H1 (cell line): ENCODE measurements around the gene TAOK2. TPM values are rescaled to one million over a fixed set of nuclear protein-coding genes. Genes with fewer than 3 reads are reported as not detected.

Experiments
- CTCF ChIA-PET: fragments of 300-600 bp; sonication (Branson Sonifier 250); formaldehyde crosslinking; loops from one replicate; lab custom pipeline; 2021; ENCODE audit not compliant: partially characterized antibody; lab: Charles Lee
- POLR2A ChIA-PET: fragments of 300-600 bp; sonication (Branson Sonifier 250); formaldehyde crosslinking; loops from one replicate; lab custom pipeline; 2021; ENCODE audit warnings: inconsistent platforms; ENCODE audit not compliant: partially characterized antibody; lab: Charles Lee
- DNase-seq, 2 experiments: peaks; one replicate each; pipeline versions ENCODE4 v3.0.0 to v3.0.0-alpha.2; 2010 to 2022; ENCODE audit warnings: low spot score in 2 of 2, low read depth in 1 of 2, mixed read lengths in 1 of 2
- FAIRE-seq: peaks from 2 replicates; lab custom pipeline; 2011; peaks lifted over from hg19 to GRCh38; lab: Jason Lieb, UNC
- H2AFZ ChIP-seq: 2 replicates; pipeline ENCODE4 v1.8.1; 2012; ENCODE audit warnings: low read length, inconsistent platforms
- H2AK5ac ChIP-seq: 2 replicates; pipeline ENCODE4 v1.6.1; 2013; ENCODE audit warnings: low read depth, low read length
- H2BK120ac ChIP-seq: replicated peaks from 2 replicates; pipeline ENCODE3; 2013; ENCODE audit warnings: low read depth, low read length, inconsistent platforms
- H2BK12ac ChIP-seq: 2 replicates; pipeline ENCODE4 v1.6.1; 2013; ENCODE audit warnings: low read depth, low read length
- H2BK15ac ChIP-seq: 2 replicates; pipeline ENCODE4 v1.6.1; 2013; ENCODE audit warnings: low read length
- H2BK20ac ChIP-seq: 2 replicates; pipeline ENCODE4 v1.6.1; 2013; ENCODE audit warnings: low read length
- H2BK5ac ChIP-seq: 2 replicates; pipeline ENCODE4 v1.6.1; 2013; ENCODE audit warnings: low read depth, low read length
- H3K14ac ChIP-seq: 2 replicates; pipeline ENCODE4 v1.6.1; 2013; ENCODE audit warnings: inconsistent platforms; ENCODE audit not compliant: insufficient read length
- H3K18ac ChIP-seq: 2 replicates; pipeline ENCODE4 v1.6.1; 2013; ENCODE audit warnings: low read length; ENCODE audit errors: extremely low read depth
- H3K23ac ChIP-seq: 2 replicates; pipeline ENCODE4 v1.6.1; 2013; ENCODE audit warnings: inconsistent platforms; ENCODE audit not compliant: insufficient read length
- H3K23me2 ChIP-seq: 2 replicates; pipeline ENCODE4 v1.6.1; 2013; ENCODE audit warnings: low read depth, low read length
- H3K27ac ChIP-seq: 2 replicates; pipeline ENCODE4 v1.6.1; 2011; ENCODE audit warnings: low read depth, low read length, inconsistent platforms
- H3K27me3 ChIP-seq, 4 experiments: replicated peaks in 1 of 4; 1 replicate in 1 of 4; 2 replicates in 3 of 4; pipeline versions ENCODE4 v1.6.1 to v1.8.1; 2011 to 2013; ENCODE audit warnings: low read length in 3 of 4, mild to moderate bottlenecking in 3 of 4, inconsistent platforms in 2 of 4, mixed read lengths in 2 of 4, moderate library complexity in 1 of 4; ENCODE audit not compliant: control insufficient read depth in 3 of 4, insufficient read depth in 3 of 4; ENCODE audit errors: extremely low read depth in 1 of 4
- H3K36me3 ChIP-seq, 4 experiments: 2 replicates each; pipeline versions ENCODE4 v1.6.1 to v1.8.1; 2011 to 2013; ENCODE audit warnings: mild to moderate bottlenecking in 4 of 4, low read length in 3 of 4, moderate library complexity in 2 of 4, control low read depth in 1 of 4, inconsistent platforms in 1 of 4; ENCODE audit not compliant: insufficient read depth in 4 of 4, control insufficient read depth in 2 of 4
- H3K4ac ChIP-seq: replicated peaks from 2 replicates; pipeline ENCODE3; 2013; ENCODE audit warnings: low read length, low read depth, mixed read lengths, inconsistent platforms; ENCODE audit not compliant: insufficient read length
- H3K4me1 ChIP-seq, 4 experiments: replicated peaks in 1 of 4; 1 replicate in 1 of 4; 2 replicates in 3 of 4; pipeline versions ENCODE4 v1.6.1 to v1.8.1; 2011 to 2013; ENCODE audit warnings: low read length in 3 of 4, inconsistent platforms in 2 of 4, mixed read lengths in 1 of 4; ENCODE audit not compliant: insufficient read depth in 4 of 4, control insufficient read depth in 3 of 4
- H3K4me2 ChIP-seq, 2 experiments: 2 replicates each; pipeline versions ENCODE4 v1.6.1 to v1.8.1; 2011 to 2013; ENCODE audit warnings: low read depth in 2 of 2, low read length in 2 of 2, control low read depth in 1 of 2, inconsistent platforms in 1 of 2, mild to moderate bottlenecking in 1 of 2; ENCODE audit not compliant: insufficient read depth in 1 of 2
- H3K4me3 ChIP-seq, 4 experiments: fragments of 200-600, 300-600 bp in 1 of 4; sonication (generic), shearing (Covaris generic), sonication (Bioruptor Twin) in 1 of 4; 2 replicates each; pipeline versions ENCODE4 v1.5.1 to v1.8.1; 2011 to 2016; ENCODE audit warnings: low read length in 4 of 4, low read depth in 3 of 4, control low read depth in 2 of 4, inconsistent platforms in 2 of 4, mild to moderate bottlenecking in 2 of 4, mixed read lengths in 1 of 4, moderate library complexity in 1 of 4; ENCODE audit not compliant: insufficient read depth in 2 of 4; ENCODE audit errors: extremely low read depth in 1 of 4
- H3K56ac ChIP-seq: replicated peaks from 2 replicates; pipeline ENCODE3; 2013; ENCODE audit warnings: low read depth, mild to moderate bottlenecking, mixed read lengths, low read length, inconsistent platforms; ENCODE audit not compliant: insufficient read length
- H3K79me1 ChIP-seq: 2 replicates; pipeline ENCODE4 v1.6.1; 2013; ENCODE audit warnings: low read depth, low read length, control low read depth
- H3K79me2 ChIP-seq, 2 experiments: 2 replicates each; pipeline versions ENCODE4 v1.6.1 to v1.8.1; 2012 to 2013; ENCODE audit warnings: low read length in 2 of 2, mild to moderate bottlenecking in 2 of 2, inconsistent platforms in 1 of 2; ENCODE audit not compliant: insufficient read depth in 2 of 2, control insufficient read depth in 1 of 2
- H3K9ac ChIP-seq, 4 experiments: replicated peaks in 1 of 4; 1 replicate in 1 of 4; 2 replicates in 3 of 4; pipeline versions ENCODE4 v1.6.1 to v1.8.1; 2011 to 2013; ENCODE audit warnings: low read depth in 3 of 4, low read length in 3 of 4, control low read depth in 2 of 4, mild to moderate bottlenecking in 2 of 4, moderate library complexity in 2 of 4, inconsistent platforms in 1 of 4; ENCODE audit errors: extremely low read depth in 1 of 4
- H3K9me3 ChIP-seq, 2 experiments: 2 replicates each; pipeline versions ENCODE4 v1.6.1 to v1.8.1; 2012 to 2013; ENCODE audit warnings: mild to moderate bottlenecking in 2 of 2, moderate library complexity in 2 of 2, control low read depth in 1 of 2, inconsistent platforms in 1 of 2, low read depth in 1 of 2, low read length in 1 of 2, mixed read lengths in 1 of 2; ENCODE audit not compliant: insufficient read depth in 2 of 2
- H4K20me1 ChIP-seq, 2 experiments: replicated peaks in 1 of 2; 2 replicates each; pipeline versions ENCODE3 to v1.8.1; 2011 to 2013; ENCODE audit warnings: inconsistent platforms in 2 of 2, low read length in 2 of 2, mild to moderate bottlenecking in 1 of 2; ENCODE audit not compliant: insufficient read depth in 2 of 2, control insufficient read depth in 1 of 2
- H4K5ac ChIP-seq: 2 replicates; pipeline ENCODE4 v1.6.1; 2013; ENCODE audit warnings: low read length, low read depth, mixed read lengths, inconsistent platforms; ENCODE audit not compliant: insufficient read length
- H4K8ac ChIP-seq: 2 replicates; pipeline ENCODE4 v1.8.0; 2013; ENCODE audit warnings: mild to moderate bottlenecking, moderate library complexity, low read length, inconsistent platforms; ENCODE audit not compliant: insufficient read depth; ENCODE audit errors: extremely low read depth
- H4K91ac ChIP-seq: replicated peaks from 2 replicates; pipeline ENCODE3; 2013; ENCODE audit warnings: low read length, mixed read lengths, inconsistent platforms; ENCODE audit not compliant: insufficient read length
- ASH2L ChIP-seq: fragments of 200-600, 300-600 bp; sonication (generic); IDR thresholded peaks from one replicate; pipeline ENCODE4 v1.7.1; 2017; ENCODE audit warnings: low read length
- CBX8 ChIP-seq: fragments of 300-800, 300-1000 bp; sonication (generic); IDR thresholded peaks from 2 replicates; pipeline ENCODE4 v1.7.1; 2016; ENCODE audit warnings: low read depth, low read length, borderline replicate concordance
- CHD2 ChIP-seq: IDR thresholded peaks from 2 replicates; pipeline ENCODE4 v1.6.1; 2012; ENCODE audit warnings: low read length, improper control_type of control experiment
- EGR1 ChIP-seq: IDR thresholded peaks from 2 replicates; pipeline ENCODE4 v1.6.1; 2011; ENCODE audit warnings: low read depth, low read length, borderline replicate concordance
- HDAC2 ChIP-seq, 2 experiments: fragments of 300-600 bp in 1 of 2; sonication (generic) in 1 of 2; IDR thresholded peaks; 2 replicates each; pipeline ENCODE4 v1.6.1; 2011 to 2012; ENCODE audit warnings: low read depth in 2 of 2, low read length in 2 of 2, mild to moderate bottlenecking in 2 of 2, moderate library complexity in 2 of 2, borderline replicate concordance in 1 of 2, inconsistent platforms in 1 of 2
- MAX ChIP-seq: IDR thresholded peaks from 2 replicates; pipeline ENCODE4 v1.6.1; 2012; ENCODE audit warnings: inconsistent platforms
- SIX5 ChIP-seq: IDR thresholded peaks from 2 replicates; pipeline ENCODE4 v1.6.1; 2011; ENCODE audit warnings: mild to moderate bottlenecking, low read depth, low read length
- WGBS, 2 experiments: shearing (Covaris generic) in 1 of 2; methylation state at CpG; one replicate each; pipeline versions ENCODE4 v1.1.6 to v1.1.7; 2013 to 2015; ENCODE audit warnings: low lambda C conversion rate in 2 of 2, mixed read lengths in 2 of 2, inconsistent platforms in 1 of 2, low coverage in 1 of 2, missing lambda C conversion rate in 1 of 2; ENCODE audit not compliant: insufficient replicate concordance in 2 of 2, insufficient coverage in 1 of 2, insufficient read length in 1 of 2; ENCODE audit errors: extremely low coverage in 1 of 2, missing lambda C conversion rate in 1 of 2; 5-methylcytosine and 5-hydroxymethylcytosine counted together
- polyA plus RNA-seq, 7 experiments: library from polyadenylated mRNA; depleted of rRNA in 3 of 7; stranded (reverse) in 5 of 7; unstranded in 2 of 7; fragments of >200 nt in 5 of 7; fragments of 200-250 nt in 2 of 7; gene quantifications; 1 replicate in 5 of 7; 2 replicates in 1 of 7; 4 replicates in 1 of 7; pipeline versions ENCODE4 v1.2.1 to v1.2.3, GENCODE V29; 2011 to 2013; ENCODE audit warnings: missing spikeins in 2 of 7, mixed read lengths in 2 of 7
- total RNA-seq: library from RNA; stranded (reverse); fragmentation: NEBNext Ultra II Directional; extraction: Animal tissue kit (Norgen Biotek cat#: 25700); gene quantifications from 2 replicates; pipeline ENCODE4 v1.2.1, GENCODE V29; 2021

TAOK2 gene
- total and polyA plus RNA-seq, 2 of the 8 experiments (the other 6 are each of a cell fraction or from before 2014, with no cell fraction given): 13.5 to 32.6 TPM

DNA sequence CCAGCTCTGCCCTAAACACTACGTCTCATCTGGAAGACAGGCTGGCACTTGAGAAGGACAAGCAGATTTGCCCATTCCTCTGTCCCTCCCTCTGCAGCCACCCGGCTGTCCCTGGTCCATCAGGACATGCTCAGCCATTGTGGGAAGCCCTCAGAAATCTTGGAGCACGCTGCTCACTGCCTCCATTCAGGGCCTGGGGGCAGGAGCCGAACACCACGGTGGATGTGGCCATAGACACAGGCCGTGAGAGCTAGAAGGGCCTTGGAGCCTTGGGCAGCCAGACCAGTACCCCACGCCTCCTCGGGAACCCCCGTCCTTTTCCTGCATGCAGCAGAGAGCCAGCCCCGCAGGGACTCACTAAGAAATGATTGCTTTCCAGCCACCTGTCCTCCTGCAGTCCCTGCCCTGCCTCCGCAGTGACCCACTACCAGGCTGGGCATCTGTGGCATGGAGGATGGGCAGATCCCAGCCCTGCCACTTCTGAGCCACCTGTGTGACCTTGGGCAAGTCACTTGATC is 33.8 kb downstream of the TAOK2 start:
- peaks cover 3 to 7% of the 10 kb centered on the region in 2 experiments for H4K20me1 ChIP-seq
- H3K4ac ChIP-seq: no peak overlapping the region
- no peak overlapping the region for H2BK20ac ChIP-seq
- no peak for DNase-seq
- H3K36me3 ChIP-seq: peaks cover 0 to 7% (median 5%) of the 10 kb centered on the region in 4 experiments; a peak in 5 of 8 replicates
- no peaks in the 10 kb centered on the region for H3K79me1 ChIP-seq
- no peak overlapping the region for H3K4me3 ChIP-seq
- no peak overlapping the region for H3K4me2 ChIP-seq
- H3K27ac ChIP-seq: no peak overlapping the region
- no peak overlapping the region for H3K23ac ChIP-seq
- no peaks in the 10 kb centered on the region for H3K9me3 ChIP-seq
- H2AK5ac ChIP-seq: no peak overlapping the region
- peaks cover 0 to 23% (median 13%) of the 10 kb centered on the region in 4 experiments; a peak in 5 of 7 replicates for H3K27me3 ChIP-seq
- 89% methylated on average over 11 of the region's 11 CpGs; no CpG with 5 or more reads in 1 of the 2 experiments for WGBS, 2 experiments
- no peaks in the 10 kb centered on the region for H3K79me2 ChIP-seq
- H2BK15ac ChIP-seq: no peak overlapping the region
- H4K91ac ChIP-seq: no peak overlapping the region
- H2BK12ac ChIP-seq: no peak overlapping the region
- ChIA-PET POLR2A (interaction anchor here (1.6 to 4.9 kb wide), 5 partner anchors 11 to 199 kb away, joined by 4 to 34 read pairs (median 5); partner anchors contain the start of genes HIRIP3, INO80E and TLCD3B), CTCF (interaction anchor here (1.9 to 3.2 kb wide), 4 partner anchors 7 to 159 kb away, joined by 5 to 10 read pairs (median 9); partner anchors contain the start of gene INO80E)
- no peak overlapping the region for H2AFZ ChIP-seq
- no peak for FAIRE-seq
- H4K8ac ChIP-seq: no peak overlapping the region
- no peak overlapping the region for H3K18ac ChIP-seq
- no peak for TF ChIP-seq SIX5
- TF ChIP-seq MAX: no peak
- no peak for TF ChIP-seq ASH2L
- no peak for TF ChIP-seq CBX8
- no peak for TF ChIP-seq EGR1
- TF ChIP-seq CHD2: no peak
- TF ChIP-seq HDAC2 (IDR thresholded peaks at IDR 0.05; ENCODE audit: borderline replicate concordance in 1 of 2, low read depth in 2 of 2, low read length in 2 of 2): no peak
- no peak overlapping the region for H3K14ac ChIP-seq
- peaks cover 0 to 25% (median 14%) of the 10 kb centered on the region in 4 experiments; a peak in 6 of 7 replicates for H3K4me1 ChIP-seq
- H3K23me2 ChIP-seq: peaks cover 16% of the 10 kb centered on the region
- no peak overlapping the region for H3K56ac ChIP-seq
- no peak overlapping the region for H3K9ac ChIP-seq
- H4K5ac ChIP-seq: no peak overlapping the region
- no peak overlapping the region for H2BK120ac ChIP-seq
- no peak overlapping the region for H2BK5ac ChIP-seq
